Astrocyte of the spinal cord (primary cell): ENCODE data around the gene KPNA4.

Experiments
- DNase-seq: peaks from one replicate; pipeline ENCODE4 v3.0.0; 2011; ENCODE audit warnings: low read depth, low spot score
- H3K4me3 ChIP-seq: 2 replicates; pipeline ENCODE4 v1.5.1; 2011; ENCODE audit warnings: low read depth, mild to moderate bottlenecking, low read length, moderate library complexity
- CTCF ChIP-seq: IDR thresholded peaks from 2 replicates; pipeline ENCODE4 v1.5.1; 2012; ENCODE audit warnings: low read depth, mild to moderate bottlenecking, low read length, inconsistent platforms
- in situ Hi-C: cut with HindIII; loops from 2 replicates; pipeline ENCODE4 v1.10.0; 2017; ENCODE audit warnings: low sequenced_read_pairs

Gene KPNA4

GRCh38 chr3:160586679-160587078, 21.3 kb upstream of the KPNA4 start:
- no peak for TF ChIP-seq CTCF
- in situ Hi-C loops, result no loop called here
- no peak overlapping the region for H3K4me3 ChIP-seq
- no peak for DNase-seq

- no peak for DNase-seq
- in situ Hi-C loops, result no loop called here
- no peak for TF ChIP-seq CTCF
- H3K4me3 ChIP-seq, result no peak overlapping the region
Observed at GRCh38 chr3:160583451-160583850, 18.1 kb upstream of the KPNA4 start.

- TF ChIP-seq CTCF, result no peak
- DNase-seq, result no peak
- in situ Hi-C loops, result no loop called here
Observed at GRCh38 chr3:160580938-160581337, 15.6 kb upstream of the KPNA4 start.

GRCh38 chr3:160577556-160578195, 12.3 kb upstream of the KPNA4 start:
- H3K4me3 ChIP-seq, result no peak overlapping the region
- peak; percentile 24 for TF ChIP-seq CTCF
- no peak for DNase-seq
- in situ Hi-C loops, result no loop called here

More at GRCh38 chr3:160580938-160581337, 15.6 kb upstream of the KPNA4 start:
- H3K4me3 ChIP-seq, result no peak overlapping the region

GRCh38 chr3:160577093-160577492, 11.7 kb upstream of the KPNA4 start:
- TF ChIP-seq CTCF, result no peak
- no peak for DNase-seq
- no peak overlapping the region for H3K4me3 ChIP-seq
- in situ Hi-C loops, result no loop called here

GRCh38 chr3:160576621-160577020, 11.2 kb upstream of the KPNA4 start:
- TF ChIP-seq CTCF, result no peak
- H3K4me3 ChIP-seq, result no peak overlapping the region
- in situ Hi-C loops, result no loop called here
- DNase-seq, result no peak
